Stimulated activated CD4-positive, alpha-beta T cell treated with anti-CD3 and anti-CD28 coated beads, Interleukin-12 subunit alpha, Interleukin-12 subunit beta, amount 100 ng/mL, for 24 hours (primary cell): Measurements from ENCODE around the gene DTD1.
"Not testable (repeated sequence)": the region's sequence is repeated elsewhere in the genome, so short reads cannot be mapped to it uniquely, and the experiment has no call there.

Source experiments
- DNase-seq, 2 experiments: peaks; one replicate each; pipeline ENCODE4 v3.0.0-alpha.2; 2020; ENCODE audit warnings: low read depth in 2 of 2

Gene DTD1

DNA sequence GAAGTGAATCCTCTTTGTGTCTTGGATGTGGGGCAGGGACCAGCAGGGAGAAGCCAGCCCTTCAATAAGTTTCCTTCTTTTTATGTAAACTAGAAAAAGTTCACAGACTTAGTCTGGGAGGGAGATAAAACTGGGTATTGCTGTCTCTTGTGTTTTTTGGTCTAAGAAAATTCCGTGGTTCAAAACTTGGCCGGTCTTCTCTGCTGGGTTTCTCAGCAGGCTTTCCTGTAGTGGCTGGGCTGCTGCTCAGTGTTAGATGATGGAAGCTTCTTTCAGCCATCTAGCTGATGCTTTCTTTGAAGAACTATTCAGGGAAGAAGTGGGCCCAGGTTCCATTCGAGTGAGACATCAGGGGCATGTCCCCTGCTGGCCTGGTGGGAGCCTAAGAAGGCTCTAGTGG lies 155.0 kb downstream of the DTD1 start:
- no peak for DNase-seq

DNA sequence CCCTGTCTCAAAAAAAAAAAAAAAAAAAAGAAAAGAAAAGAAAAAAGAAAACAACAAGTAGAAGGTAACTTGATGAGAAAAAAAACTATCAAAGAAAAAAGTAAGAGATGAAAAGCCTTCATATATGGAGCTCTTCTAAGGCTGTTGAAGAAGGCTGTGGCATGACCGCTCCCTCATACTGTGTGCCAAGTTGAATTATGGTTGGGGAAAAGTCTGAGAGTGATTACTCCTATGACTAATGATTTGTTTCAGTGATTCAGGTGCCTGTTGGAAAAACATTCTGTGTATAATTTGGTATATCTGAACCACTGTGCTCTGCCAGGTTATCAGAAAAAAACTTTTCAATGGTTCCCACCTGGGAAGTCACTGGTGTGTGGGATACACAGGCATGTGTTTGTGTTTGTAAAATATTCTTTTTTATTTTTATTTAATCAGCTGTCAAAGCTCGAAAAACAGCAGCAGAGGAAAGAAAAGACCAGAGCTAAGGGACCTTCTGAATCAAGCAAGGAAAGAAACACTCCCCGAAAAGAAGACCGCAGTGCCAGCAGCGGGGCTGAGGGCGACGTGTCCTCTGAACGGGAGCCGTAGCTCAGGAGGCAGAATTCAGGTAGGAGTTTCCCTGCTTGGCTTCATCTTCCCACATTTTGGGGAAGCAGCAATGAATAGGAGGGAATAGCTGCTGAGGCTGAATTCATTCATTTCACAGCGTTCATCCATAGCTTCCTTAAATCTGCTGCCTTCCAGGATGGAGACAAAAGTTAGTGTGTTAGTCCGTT lies 156.0 kb downstream of the DTD1 start:
- no peak for DNase-seq

DNA sequence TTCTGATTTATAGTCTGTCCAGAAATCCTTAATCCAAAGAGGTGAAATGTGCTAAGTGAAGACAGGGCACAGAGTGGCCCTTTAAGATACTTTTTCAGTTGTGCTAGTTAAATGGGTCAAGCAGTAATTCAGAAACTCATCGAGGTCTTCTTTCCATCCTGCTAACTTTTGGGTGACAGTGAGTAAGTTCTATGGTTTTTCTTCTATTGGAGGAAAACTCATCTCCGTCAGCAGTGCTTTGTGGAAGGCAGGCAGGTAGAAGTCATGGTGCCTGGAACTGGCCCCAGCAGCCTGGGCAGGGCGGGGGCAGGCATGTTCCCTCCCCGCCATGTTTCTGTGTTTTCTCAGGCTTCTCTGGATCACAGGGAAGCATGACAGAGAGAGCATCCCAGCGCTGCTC lies 159.2 kb downstream of the DTD1 start:
- no peak for DNase-seq

DNA sequence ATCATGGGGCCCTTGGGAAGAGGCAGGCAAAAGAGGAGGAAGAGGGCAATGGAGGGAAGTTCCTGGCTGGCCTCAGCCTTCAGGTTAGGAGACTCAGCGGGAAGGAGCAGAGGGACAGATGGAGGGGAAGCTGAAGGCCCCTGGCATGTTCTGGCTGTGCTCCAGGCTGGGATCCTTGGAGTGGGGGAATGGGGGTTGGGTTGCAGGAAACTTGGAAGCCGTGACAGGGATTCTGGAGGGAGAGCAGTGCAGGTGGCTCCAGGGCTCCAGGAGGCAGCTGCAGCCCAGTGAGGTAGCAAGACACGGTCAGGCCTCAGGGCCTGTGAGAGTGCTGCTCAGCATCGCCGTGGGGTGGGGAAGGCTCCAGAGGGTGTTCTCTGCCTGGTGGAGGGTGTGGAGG lies 161.1 kb downstream of the DTD1 start:
- DNase-seq, result no peak

DNA sequence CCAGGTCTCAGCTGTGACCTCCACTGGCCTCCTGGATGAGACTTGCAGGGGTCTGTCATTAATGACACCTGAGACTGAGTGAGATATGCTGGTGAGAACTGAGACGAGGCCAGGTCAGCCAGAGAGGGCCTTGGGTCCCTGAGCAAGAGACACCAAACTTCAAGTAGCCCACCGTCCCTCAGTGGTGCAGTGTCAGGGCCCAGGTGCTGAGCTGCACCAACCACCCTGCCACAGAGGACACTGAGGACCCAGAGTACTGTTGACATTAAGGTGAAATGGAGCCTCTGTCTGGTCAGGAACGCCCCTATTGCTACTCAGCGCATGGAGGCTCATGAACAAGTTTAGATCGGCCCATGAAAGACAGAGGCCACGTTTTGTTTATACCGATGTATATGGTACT lies 161.7 kb downstream of the DTD1 start:
- no peak for DNase-seq

DNA sequence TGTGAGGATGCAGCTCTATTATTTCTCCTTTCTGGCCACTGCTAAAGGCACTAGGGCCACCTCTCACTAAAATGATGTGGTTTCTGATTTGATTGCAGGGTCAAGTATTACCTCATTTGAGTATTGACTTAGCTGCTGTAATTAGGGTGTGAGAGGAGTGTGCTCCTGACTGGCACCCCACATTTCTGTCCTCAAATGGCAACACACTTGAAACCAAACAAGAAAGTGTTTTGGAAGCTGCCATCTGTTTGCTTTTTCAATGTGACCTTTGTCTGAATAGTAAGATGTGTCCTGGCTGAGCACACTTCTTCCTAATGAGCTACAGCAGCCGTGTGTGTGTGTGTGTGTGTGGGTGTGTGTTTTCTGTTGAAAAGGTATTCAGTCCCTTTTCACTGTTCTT lies 162.9 kb downstream of the DTD1 start:
- no peak for DNase-seq

DNA sequence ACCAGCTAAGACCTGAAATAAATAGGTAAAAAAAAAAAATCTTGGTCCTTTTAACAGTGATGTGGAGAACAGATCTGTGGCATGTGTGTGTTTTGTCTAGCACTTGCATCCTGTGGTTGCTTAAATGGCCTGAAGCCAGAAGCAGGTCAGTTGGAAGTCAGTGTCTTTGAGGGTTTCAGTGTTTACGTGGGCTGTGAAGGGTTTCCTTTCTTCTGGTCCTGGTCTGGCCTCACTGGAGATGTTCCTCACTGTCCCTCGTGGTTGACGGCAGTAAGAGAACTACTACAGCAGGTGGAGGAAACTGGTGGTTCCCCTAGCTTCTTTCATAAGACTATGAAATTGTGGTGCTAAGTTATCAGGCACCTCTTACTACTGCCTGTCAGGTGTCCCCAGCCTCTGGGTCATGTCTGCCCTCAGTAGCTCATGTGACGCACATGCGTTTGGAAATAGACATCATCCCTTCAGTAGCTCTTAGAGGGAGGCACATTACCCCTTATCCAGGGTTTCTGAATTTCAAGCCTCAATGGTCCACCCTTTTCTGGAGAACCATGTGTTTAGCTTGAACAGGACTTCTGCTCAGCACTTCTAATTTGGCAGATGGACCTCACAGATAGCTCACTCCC lies 166.3 kb downstream of the DTD1 start:
- DNase-seq, result no peak

DNA sequence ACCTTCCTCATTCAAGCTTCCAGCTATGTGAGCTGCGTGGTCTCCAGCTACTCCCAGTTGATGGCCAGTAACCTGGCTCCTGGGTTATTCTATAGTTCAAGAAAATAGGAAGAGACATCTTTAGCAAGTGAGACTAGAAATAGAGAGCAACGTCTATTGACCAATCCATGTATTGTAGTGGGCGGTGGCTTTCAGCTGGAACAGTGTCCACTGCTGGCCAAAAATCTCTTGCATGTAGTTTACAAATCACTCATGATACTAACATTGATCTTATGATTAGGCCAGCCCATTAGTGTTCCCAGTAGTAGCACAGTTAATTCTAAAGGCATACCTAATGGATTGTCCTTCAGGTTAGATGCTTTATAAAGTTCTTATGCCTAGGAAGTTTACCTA lies 166.8 kb downstream of the DTD1 start:
- no peak for DNase-seq

DNA sequence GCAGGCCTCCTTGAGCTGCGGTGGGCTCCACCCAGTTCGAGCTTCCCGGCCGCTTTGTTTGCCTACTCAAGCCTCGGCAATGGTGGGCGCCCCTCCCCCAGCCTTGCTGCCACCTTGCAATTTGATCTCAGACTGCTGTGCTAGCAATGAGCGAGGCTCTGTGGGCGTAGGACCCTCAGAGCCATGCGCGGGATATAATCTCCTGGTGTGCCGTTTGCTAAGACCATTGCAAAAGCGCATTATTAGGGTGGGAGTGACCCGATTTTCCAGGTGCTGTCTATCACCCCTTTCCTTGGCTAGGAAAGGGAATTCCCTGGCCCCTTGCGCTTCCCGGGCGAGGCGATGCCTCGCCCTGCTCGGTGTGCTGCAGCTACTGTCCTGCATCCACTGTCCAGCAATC lies 173.0 kb downstream of the DTD1 start:
- not testable (repeated sequence) for DNase-seq

DNA sequence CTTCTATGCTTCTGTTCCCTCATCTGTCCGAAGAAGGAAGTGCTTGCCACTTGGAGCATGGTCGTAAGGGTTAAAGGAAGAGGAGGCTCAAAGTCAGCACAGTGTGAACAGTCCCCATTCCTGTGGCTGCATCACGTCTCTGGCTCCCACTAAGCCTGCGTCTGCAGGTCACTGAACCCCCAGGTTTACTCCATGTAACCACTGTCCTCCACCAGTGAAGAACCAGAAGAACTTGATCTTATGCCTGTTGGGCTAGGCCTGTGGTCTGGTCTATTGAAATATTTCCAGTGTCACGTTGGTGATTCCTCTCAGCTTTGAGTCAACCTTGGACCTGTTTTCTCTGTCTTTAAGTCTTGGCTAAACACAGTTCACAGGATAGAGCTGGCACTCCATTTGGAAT lies 179.8 kb downstream of the DTD1 start:
- DNase-seq, result no peak

DNA sequence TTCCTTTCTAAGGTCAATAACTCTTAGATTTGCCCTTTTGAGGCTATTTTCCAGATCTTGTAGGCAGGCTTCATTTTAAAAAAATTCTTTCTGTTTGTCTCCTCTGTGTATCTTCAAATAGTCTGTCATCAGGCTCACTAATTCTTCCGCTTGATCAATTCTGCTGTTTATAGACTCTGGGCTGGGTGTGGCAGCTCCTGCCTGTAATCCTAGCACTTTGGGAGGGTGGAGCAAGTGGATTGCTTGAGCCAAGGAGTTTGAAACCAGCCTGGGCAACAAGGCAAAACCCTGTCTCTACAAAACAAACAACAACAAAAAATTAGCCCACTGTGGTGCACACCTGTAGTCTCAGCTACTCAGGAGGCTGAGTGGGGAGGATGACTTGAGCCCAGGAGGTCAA lies 185.7 kb downstream of the DTD1 start:
- DNase-seq, result no peak

DNA sequence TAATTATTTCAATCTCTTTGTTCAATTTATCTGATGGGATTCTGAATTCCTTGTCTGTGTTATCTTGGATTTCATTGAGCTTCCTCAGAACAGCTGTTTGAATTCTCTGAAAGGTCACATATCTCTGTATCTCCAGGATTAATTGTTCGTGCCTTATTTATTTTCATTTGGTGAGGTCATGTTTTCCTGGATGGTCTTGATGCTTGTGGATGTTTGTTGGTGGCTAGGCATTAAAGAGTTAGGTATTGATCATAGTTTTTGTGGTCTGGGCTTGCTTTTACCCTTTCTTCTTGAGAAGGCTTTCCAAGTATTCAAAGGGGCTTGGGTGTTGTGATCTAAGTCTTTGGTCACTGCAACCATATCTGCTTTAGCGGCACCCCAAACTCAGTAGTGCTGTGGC lies 186.4 kb downstream of the DTD1 start:
- no peak for DNase-seq

DNA sequence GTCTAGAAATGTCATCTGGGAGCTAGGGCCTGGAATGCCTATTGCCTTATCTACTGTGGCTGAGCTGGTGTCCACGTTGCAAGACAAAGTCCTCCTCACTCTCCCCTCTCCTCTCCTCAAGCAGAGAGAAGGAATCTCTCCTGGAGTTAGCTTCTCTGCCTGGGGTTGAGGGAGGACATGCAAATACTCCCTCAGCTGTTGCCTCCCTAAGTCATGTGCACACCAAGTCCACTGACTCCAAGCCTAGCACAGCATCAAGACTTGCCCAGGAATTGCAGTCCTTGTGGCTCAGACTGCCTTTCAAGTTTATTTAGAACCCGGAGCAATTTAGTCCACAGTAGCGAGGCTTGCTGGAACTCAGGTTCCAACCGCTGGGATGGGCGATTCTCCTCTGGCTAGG lies 187.8 kb downstream of the DTD1 start:
- DNase-seq, result no peak

DNA sequence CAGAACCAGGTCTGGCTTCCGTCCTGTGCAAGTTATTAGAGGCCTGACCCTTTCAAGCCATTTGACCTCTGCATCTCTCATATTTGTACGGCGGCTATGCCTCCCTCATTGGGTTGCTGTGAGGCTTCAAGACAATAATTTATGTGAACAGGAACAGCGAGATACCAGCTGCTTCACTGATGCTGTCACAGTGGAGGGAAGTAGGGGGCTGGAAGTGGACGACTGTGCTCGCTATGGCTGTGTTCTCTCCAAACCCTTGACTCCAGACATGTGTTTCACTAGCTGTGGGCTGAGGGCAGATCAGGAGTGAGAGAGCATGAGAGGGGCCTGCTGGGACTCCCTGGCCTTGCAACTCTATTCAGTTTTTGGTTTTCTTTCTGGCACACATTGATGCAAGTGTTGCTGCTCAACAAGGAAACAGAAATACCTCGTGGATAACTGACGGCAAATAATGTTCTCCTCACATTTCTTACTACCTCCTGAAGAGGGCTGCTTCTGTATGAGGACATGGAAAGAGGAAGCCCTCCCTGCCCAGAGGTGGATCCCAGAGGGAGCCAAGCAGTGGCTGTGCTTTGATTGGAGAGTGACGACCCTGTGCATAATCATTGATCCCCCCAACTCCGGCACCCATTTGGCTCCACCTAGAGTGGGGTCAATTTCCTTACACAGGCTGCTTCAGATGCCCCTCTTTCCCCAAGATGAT lies 191.0 kb downstream of the DTD1 start:
- DNase-seq, result no peak

DNA sequence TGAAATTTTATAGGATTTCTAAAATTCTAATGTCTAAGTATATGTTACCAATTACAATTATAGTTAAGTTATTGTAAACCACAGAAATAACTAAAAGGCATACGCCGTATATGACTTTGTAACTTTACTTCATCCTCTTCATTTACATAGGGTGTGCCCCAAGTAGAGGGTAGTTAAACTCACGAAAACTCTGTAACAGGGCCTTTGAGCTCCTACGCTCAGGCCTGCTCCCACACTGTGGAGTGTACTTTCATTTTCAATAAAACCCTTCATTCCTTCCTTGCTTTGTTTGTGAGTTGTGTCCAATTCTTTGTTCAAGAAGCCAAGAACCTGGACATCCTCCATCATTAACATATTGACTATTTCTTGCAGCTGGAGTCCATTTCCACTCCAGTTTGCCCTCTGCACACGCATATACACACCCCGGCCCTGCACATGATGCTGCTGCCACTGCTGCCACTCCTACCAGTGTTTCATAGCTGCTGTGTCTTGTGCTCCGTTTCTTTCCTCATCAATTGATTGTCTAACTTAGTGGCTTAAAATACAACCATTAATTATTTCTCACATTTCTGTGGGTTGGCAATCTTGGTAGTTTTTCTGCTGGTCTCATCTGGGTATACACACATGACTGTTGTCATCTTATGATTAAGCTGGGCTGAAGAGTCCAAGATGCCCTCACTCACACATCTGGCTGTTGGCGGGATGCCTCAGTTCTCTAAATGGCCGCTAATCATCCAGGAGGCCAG lies 192.7 kb downstream of the DTD1 start:
- no peak for DNase-seq

DNA sequence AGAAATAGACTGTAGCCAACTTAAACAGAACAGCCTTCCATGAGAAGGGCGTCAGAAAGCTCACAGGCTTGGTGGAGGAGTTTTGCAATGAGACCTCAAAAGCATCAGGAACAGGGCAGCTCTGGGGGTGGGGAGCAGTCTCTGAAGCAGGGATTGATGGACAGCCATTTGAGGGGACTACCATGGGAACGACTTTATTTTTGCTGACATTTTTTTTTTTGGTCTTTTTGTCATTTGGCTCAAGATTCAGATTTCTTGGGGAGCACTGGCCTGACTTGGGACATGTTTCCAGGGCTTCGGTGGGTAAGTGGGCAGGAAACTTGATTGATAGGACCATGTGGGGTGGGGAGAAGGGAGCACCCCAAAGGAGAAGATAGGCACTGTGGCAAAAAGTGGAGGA lies 193.7 kb downstream of the DTD1 start:
- DNase-seq, result no peak

DNA sequence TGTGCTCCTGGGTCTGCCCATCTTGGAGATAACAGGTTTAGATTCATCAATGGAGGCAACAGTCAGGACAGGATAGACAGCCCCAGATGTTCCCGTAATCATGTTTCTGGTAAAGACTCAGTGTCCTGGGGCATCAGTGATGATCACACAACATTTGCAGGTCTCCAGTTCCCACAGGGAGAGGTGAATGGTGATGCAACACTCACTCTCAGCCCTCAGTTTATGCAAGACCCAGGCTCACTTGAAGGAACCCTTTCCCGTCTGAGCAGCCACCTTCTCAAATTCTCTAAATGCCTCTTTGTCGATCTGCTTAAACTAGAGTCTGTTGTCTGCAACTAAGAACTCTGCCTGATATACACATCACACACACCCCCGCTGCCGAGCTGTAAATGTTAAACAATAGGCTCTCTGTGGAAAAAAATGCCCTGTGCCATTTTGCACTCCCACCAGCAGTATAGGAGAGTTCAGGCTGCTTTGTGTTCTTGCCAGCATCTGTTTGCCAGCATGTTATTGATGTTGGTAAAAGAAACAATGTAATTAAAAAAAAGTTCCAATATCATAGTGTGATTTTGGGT lies 195.6 kb downstream of the DTD1 start:
- DNase-seq, result no peak

DNA sequence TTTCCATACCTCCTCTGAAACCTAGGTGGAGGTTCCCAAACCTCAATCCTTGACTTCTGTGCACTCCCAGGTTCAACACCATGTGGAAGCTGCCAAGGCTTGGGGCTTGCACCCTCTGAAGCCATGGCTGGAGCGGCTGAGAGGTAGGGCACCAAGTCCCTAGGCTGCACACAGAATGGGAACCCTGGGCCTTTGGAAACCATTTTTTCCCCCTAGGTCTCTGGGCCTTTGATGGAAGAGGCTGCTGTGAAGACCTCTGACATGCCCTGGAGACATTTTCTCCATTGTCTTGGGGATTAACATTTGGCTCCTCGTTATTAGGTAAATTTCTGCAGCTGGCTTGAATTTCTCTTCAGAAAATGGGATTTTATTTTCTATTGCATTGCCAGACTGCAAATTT lies 199.2 kb downstream of the DTD1 start:
- not testable (repeated sequence) for DNase-seq

DNA sequence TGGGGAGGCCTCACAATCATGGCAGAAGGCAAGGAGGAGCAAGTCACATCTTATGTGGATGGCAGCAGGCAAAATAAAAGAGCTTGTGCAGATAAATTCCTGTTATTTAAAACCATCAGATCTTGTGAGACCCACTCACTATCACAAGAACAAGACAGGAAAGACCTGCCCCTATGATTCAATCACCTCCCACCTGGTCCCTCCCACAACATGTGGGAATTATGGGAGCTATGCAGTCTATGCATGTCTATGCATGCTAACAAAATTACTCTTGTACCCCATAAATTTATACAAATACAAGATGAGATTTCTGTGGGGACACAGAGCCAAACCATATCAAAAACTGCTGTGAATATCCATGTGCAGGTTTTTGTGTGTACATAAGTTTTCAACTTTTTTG lies 200.2 kb downstream of the DTD1 start:
- DNase-seq, result no peak

DNA sequence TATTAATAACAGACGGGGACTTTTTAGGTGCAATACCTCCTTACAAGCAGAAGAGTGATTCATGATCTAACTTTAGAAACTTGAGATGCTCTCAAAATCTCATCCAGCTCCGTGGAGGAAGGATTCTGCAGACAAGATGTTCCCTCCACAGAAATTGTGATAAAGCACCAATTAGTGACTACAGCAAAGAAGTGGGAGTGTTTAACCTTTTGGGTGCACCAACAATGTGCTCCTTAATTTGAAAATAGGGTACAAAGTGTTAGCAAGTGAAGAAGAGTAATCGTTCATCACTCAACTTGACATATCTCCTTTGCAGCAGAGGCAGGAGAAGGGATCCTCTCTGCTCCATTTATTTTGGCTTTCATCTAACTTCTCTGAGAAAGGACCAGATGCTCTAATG lies 202.9 kb downstream of the DTD1 start:
- no peak for DNase-seq

DNA sequence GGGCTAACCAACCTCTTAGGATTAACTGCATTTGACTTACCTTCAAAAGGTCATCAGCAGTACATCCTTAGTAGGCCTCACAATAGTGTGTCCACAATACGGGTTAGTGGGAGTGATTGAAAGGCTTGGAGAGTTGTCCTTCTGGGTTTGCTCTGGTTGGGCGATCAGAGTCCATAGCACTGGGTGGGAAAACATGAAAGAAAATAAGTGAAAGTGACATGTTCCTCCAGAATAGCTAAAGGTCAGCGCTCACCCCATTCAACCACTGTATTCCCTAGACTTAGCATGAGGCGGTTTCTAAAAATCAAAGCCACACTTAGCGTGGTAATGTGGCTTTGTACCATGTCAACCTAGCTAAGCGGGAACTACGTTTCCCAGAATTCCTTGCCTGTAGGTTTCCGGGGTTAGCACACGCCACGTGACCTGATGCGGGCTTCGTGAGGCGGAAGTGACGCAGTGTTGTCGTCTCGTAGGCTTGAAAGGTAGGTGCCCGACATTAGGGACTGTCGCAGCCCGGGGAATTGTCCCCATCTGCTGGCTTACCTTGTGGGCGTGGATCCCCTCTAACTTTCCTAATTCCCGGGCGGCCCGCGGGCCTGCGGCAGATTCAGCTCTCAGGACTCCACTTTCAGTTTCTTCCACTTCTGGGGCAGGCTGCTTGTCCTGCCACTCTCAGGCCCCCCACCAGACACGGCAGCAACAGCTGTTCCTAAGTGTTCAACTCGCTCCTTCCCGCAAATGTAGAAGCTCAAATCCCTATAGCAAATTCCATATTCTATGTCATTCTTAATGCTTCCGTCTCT lies 206.0 kb downstream of the DTD1 start:
- DNase-seq, result peak; percentile 72
